Measurements from ENCODE around the gene PIK3R2.

GRCh38 chr19:18135712-18136584 is 17.0 kb upstream of the PIK3R2 start:
- TF ChIP-seq GTF2F1 (IDR thresholded peaks at IDR 0.05; ENCODE audit: borderline replicate concordance, low read depth, low read length): no peak
- TF ChIP-seq CTCF (IDR thresholded peaks at IDR 0.05; ENCODE audit: control extremely low read depth in 1 of 3, insufficient read depth in 1 of 3, low read depth in 1 of 3, low read length in 3 of 3): no peak
- TF ChIP-seq POLR2A (IDR thresholded peaks at IDR 0.05; ENCODE audit: control extremely low read depth in 1 of 2, low read depth in 2 of 2, low read length in 2 of 2): no peak
- no peak for TF ChIP-seq ASH2L (IDR thresholded peaks at IDR 0.05; ENCODE audit: low read length)
- TF ChIP-seq JUN (IDR thresholded peaks at IDR 0.05; ENCODE audit: low read depth, low read length): no peak
- TF ChIP-seq EZH2 (IDR thresholded peaks at IDR 0.05; ENCODE audit: low read depth, low read length, severe bottlenecking): no peak
- TF ChIP-seq CREB1 (IDR thresholded peaks at IDR 0.05): no peak
- TF ChIP-seq POLR2AphosphoS5 (IDR thresholded peaks at IDR 0.05; ENCODE audit: low read depth, low read length): no peak
- no peak for TF ChIP-seq EP300 (IDR thresholded peaks at IDR 0.05; ENCODE audit: borderline replicate concordance in 1 of 2, low read depth in 2 of 2, low read length in 2 of 2)
- no peak for TF ChIP-seq MAX (IDR thresholded peaks at IDR 0.05)
- no peak for TF ChIP-seq CEBPB (IDR thresholded peaks at IDR 0.05; ENCODE audit: low read depth, low read length)
- TF ChIP-seq BRCA1 (IDR thresholded peaks at IDR 0.05; ENCODE audit: low read depth, low read length): no peak
- TF ChIP-seq BACH1 (IDR thresholded peaks at IDR 0.05; ENCODE audit: low read length): no peak
